SK-N-MC (cell line): ENCODE results near the gene CCDC57.
A peak's percentile ranks its signal among the peaks of the same experiment; 100 is the strongest.

ENCODE experiments used
- DNase-seq: peaks from one replicate; pipeline ENCODE4 v3.0.0-alpha.2; 2011; ENCODE audit warnings: low read depth, low spot score
- H3K27ac ChIP-seq: fragments of 200-600 bp; sonication (generic); 2 replicates; pipeline ENCODE4 v1.5.1; 2016; ENCODE audit warnings: mixed run types
- H3K36me3 ChIP-seq: fragments of 200-600 bp; sonication (generic); 2 replicates; pipeline ENCODE4 v1.6.1; 2017; ENCODE audit warnings: antibody characterized with exemption, low read length, mixed read lengths; ENCODE audit not compliant: insufficient read depth
- H3K4me3 ChIP-seq: fragments of 200-600 bp; sonication (generic); 2 replicates; pipeline ENCODE4 v1.5.1; 2016
- H3K9ac ChIP-seq: fragments of 200-600 bp; sonication (generic); 2 replicates; pipeline ENCODE4 v1.8.0; 2017; ENCODE audit warnings: mixed run types, mixed read lengths; ENCODE audit not compliant: insufficient read length
- H3K9me3 ChIP-seq: fragments of 200-600 bp; sonication (generic); 2 replicates; pipeline ENCODE4 v1.6.1; 2017; ENCODE audit warnings: low read depth, mild to moderate bottlenecking, antibody characterized with exemption, low read length, moderate library complexity, mixed read lengths
- EZH2 ChIP-seq: fragments of 200-600 bp; sonication (generic); IDR thresholded peaks from one replicate; pipeline ENCODE4 v1.6.1; 2017; ENCODE audit warnings: antibody characterized with exemption
- FOXP2 ChIP-seq: optimal IDR thresholded peaks from 2 replicates; pipeline ENCODE3; 2011; ENCODE audit warnings: mild to moderate bottlenecking, moderate library complexity; ENCODE audit not compliant: insufficient read depth; ENCODE audit errors: extremely low read length, control extremely low read depth
- POLR2AphosphoS5 ChIP-seq: IDR thresholded peaks from 2 replicates; pipeline ENCODE4 v1.6.1; 2012; ENCODE audit warnings: mild to moderate bottlenecking, low read depth, low read length, borderline replicate concordance

CCDC57 gene

GRCh38 chr17:82076785-82077591, 135.7 kb downstream of the CCDC57 start:
- Histone ChIP-seq H3K4me3 (no peak overlapping the region), H3K27ac (peak overlapping the region; percentile 56; the same call in 1 of the 2 replicates), H3K36me3 (peaks cover 36% of the 10 kb centered on the region; the same call in 1 of the 2 replicates), H3K9ac (no peak overlapping the region), H3K9me3 (no peaks in the 10 kb centered on the region)
- DNase-seq = no peak
- TF ChIP-seq FOXP2 (no peak), POLR2AphosphoS5 (0 out of 2 replicates have a peak, but pooled peaks have one; percentile 34), EZH2 (no peak)

- no peaks in the 10 kb centered on the region for H3K9me3 ChIP-seq
- TF ChIP-seq EZH2 (no peak), POLR2AphosphoS5 (no peak), FOXP2 (no peak)
- no peak for DNase-seq
- H3K36me3 ChIP-seq = peaks cover 30% of the 10 kb centered on the region; the same call in 1 of the 2 replicates
- no peak overlapping the region for H3K9ac ChIP-seq
- peak overlapping the region; percentile 56; the same call in 1 of the 2 replicates for H3K27ac ChIP-seq
- no peak overlapping the region for H3K4me3 ChIP-seq
These were observed 136.4 kb downstream of the CCDC57 start for GRCh38 chr17:82076018-82076784.

DNA sequence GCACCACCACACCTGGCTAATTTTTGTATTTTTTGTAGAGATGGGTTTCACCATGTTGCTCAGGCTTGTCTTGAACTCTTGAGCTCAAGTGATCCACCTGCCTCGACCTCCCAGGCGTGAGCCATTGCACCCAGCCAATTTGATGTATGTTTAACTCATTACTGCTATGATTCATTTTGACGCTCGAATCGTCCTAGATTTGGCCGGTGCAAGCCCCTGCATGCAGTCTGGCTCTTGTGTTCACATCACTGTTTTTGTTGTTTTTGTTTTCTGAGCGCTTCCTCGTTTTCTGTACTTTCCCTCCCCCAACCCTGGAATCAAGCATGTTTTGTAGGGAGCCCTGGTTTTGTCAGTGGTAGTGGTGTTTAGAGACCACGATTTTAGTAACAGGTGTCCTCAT, 139.2 kb downstream of the CCDC57 start:
- Histone ChIP-seq H3K9me3 (no peaks in the 10 kb centered on the region), H3K9ac (no peak overlapping the region), H3K4me3 (no peak overlapping the region), H3K36me3 (peaks cover 5% of the 10 kb centered on the region; the same call in 1 of the 2 replicates), H3K27ac (no peak overlapping the region)
- TF ChIP-seq POLR2AphosphoS5 = no peak
- TF ChIP-seq FOXP2 = no peak
- no peak for TF ChIP-seq EZH2
- DNase-seq = no peak

DNA sequence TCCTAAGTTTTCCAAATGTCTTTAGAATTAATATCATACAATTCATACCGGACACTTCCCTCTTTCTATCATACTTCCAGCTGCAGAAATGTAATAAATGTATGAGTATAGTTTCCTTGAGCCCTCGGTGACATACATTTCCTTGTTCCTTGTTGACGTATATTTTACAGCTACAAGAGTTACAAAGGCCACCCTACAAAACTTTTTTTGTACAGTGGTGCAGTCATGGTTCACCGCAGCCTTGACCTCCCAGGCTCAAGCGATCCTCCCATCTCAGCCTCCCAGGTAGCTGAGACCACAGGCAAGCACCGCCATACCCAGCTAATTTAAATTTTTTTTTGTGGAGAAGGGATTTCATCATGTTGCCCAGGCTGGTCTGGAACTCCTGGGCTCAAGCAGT, 139.8 kb downstream of the CCDC57 start:
- Histone ChIP-seq H3K27ac (no peak overlapping the region), H3K4me3 (no peak overlapping the region), H3K36me3 (no peaks in the 10 kb centered on the region; the same call in 1 of the 2 replicates), H3K9me3 (no peaks in the 10 kb centered on the region), H3K9ac (no peak overlapping the region)
- TF ChIP-seq POLR2AphosphoS5 (no peak), FOXP2 (no peak), EZH2 (no peak)
- DNase-seq = no peak

DNA sequence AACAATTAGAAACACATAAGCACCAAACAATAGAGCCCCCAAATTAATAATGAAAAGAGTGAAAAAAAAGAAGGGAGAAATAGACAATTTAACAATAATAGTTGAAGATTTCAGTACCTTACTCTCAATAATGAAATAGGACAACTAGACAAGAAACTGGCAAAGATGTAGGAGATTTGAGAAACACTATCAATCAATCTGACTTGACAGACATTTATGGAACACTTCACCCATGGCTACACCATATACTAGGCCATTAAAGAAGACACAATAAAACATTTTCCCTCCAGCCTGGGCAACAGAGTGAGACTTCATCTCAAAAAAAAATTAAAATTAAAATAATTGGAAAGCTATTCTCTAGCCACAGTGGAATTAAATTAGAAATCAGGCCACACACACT, 142.0 kb downstream of the CCDC57 start:
- Histone ChIP-seq H3K4me3 (no peak overlapping the region), H3K9me3 (no peaks in the 10 kb centered on the region), H3K9ac (no peak overlapping the region), H3K36me3 (no peaks in the 10 kb centered on the region), H3K27ac (no peak overlapping the region)
- DNase-seq = no peak
- no peak for TF ChIP-seq POLR2AphosphoS5
- TF ChIP-seq EZH2 = no peak
- TF ChIP-seq FOXP2 = no peak

GRCh38 chr17:82065638-82066303, 146.9 kb downstream of the CCDC57 start, which contains the start of gene DUS1L:
Gene DUS1L, minus strand, starts transcription at chr17:82065804. Its CDS starts 745 bp downstream, at chr17:82065059.
- no peak for DNase-seq
- Histone ChIP-seq H3K27ac (peak within 1 kb of the TSS; percentile 86), H3K9me3 (no peaks in the 10 kb centered on the region), H3K9ac (peak within 1 kb of the TSS; percentile 96), H3K36me3 (peaks cover 12% of the 10 kb centered on the region; the same call in 1 of the 2 replicates), H3K4me3 (peak within 1 kb of the TSS; percentile 90)
- TF ChIP-seq FOXP2 (no peak), POLR2AphosphoS5 (0 out of 2 replicates have a peak, but pooled peaks have one; percentile 13), EZH2 (no peak)

DNA sequence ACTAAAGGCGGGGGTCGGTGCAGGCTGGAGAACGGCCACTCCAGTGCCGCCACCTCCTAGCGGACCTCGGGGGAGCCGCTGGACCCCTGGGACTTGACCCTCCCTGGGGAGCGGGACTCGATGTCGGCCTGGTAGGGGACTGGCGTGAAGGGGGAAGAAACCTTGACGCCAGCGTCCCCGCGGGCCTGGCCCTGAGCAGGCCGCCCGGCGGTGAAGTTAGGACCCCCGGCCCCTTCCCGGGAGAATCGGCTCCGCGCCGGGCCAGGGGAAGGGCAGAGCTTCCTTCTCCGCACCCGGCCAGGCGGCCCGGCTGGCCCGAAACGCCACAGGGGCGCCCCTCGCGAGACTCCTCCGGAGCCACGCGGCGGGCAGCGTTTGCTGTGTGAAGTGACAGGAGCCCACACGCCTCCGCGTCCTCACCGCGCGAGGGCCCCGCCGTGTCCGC, 147.4 kb downstream of the CCDC57 start:
- no peak for DNase-seq
- H3K9me3 ChIP-seq = no peaks in the 10 kb centered on the region
- H3K4me3 ChIP-seq = peak overlapping the region; percentile 90
- H3K9ac ChIP-seq = peak overlapping the region; percentile 96
- TF ChIP-seq POLR2AphosphoS5 = no peak
- TF ChIP-seq EZH2 = no peak
- TF ChIP-seq FOXP2 = no peak
- no peak overlapping the region for H3K27ac ChIP-seq
- H3K36me3 ChIP-seq = peaks cover 18% of the 10 kb centered on the region; the same call in 1 of the 2 replicates
